ENCODE data around the gene WDR47.
"Not testable (repeated sequence)": the region's sequence is repeated elsewhere in the genome, so short reads cannot be mapped to it uniquely, and the experiment has no call there.

Gene WDR47

DNA sequence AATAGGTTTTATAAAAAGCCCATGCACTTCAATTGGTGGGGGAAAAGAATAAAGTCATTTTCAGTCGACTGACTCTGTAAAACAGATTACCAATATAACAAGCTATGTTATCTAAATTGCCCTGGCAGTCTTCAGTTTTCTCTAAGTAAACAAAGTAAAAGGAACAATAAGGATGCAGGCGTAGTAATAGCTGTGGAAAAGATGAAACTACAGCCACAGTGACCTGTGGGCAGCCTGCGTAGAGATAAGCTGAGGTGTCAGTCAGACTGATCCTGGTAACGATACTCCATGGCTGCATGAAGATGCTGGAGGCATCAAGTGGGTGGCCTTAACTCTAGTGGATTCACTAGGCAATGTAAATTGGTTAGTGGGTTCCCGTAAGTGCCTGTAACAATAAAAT, 108.0 kb downstream of the WDR47 start:
- TF ChIP-seq, protein P1, sequence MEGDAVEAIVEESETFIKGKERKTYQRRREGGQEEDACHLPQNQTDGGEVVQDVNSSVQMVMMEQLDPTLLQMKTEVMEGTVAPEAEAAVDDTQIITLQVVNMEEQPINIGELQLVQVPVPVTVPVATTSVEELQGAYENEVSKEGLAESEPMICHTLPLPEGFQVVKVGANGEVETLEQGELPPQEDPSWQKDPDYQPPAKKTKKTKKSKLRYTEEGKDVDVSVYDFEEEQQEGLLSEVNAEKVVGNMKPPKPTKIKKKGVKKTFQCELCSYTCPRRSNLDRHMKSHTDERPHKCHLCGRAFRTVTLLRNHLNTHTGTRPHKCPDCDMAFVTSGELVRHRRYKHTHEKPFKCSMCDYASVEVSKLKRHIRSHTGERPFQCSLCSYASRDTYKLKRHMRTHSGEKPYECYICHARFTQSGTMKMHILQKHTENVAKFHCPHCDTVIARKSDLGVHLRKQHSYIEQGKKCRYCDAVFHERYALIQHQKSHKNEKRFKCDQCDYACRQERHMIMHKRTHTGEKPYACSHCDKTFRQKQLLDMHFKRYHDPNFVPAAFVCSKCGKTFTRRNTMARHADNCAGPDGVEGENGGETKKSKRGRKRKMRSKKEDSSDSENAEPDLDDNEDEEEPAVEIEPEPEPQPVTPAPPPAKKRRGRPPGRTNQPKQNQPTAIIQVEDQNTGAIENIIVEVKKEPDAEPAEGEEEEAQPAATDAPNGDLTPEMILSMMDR (IDR thresholded peaks at IDR 0.05; ENCODE audit: low read depth, low read length, missing control alignments) = no peak
- DNase-seq (ENCODE audit: extremely low read depth, low read depth) = no peak
- no peak overlapping the region for H3K4me3 ChIP-seq (replicated peaks; ENCODE audit: low read depth, low read length)

DNA sequence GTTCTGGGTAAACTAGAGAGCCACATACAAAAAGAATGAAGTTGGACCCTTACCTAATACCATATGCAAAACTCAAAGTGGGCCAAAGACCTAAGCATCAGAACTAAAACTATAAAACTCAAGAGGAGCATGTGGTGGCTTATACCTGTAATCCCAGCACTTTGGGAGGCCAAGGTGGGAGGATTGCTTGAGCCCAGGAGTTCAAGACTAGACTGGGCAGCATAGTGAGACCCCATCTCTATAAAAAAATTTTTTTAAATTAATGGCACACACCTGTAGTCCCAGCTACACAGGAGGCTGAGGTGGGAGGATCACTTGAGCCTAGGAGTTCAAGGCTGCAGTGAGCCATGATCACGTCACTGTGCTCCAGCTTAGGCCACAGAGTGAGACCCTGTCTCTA, 114.3 kb downstream of the WDR47 start:
- not testable (repeated sequence) for H3K4me3 ChIP-seq (replicated peaks; ENCODE audit: low read depth, low read length); DNase-seq (ENCODE audit: extremely low read depth, low read depth)

DNA sequence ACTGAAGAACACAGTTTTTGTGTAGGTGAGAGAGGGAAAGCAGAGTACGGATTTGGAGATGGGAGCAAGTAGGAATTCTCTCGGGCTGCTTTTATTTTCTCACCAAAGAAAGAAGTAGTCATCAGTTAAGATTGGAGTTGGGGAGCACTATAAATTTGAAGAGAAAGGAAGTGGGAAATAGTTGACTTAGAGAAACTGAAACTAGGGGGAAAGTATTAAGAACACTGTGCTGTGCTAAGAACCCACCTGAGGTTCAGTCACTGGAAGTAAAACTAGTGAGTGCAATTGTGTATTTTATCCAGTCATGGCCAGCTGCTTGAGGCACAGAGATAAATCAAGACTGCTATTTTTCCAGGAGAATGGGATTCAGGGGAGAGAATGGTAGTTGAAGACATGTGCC, 116.0 kb downstream of the WDR47 start:
- DNase-seq (ENCODE audit: extremely low read depth, low read depth) = no peak
- H3K4me3 ChIP-seq (replicated peaks; ENCODE audit: low read depth, low read length) = no peak overlapping the region
- TF ChIP-seq, protein P1 (IDR thresholded peaks at IDR 0.05; ENCODE audit: low read depth, low read length, missing control alignments) = no peak
